ENCODE results near the gene RAET1E. TPM values are rescaled to one million over a fixed set of nuclear protein-coding genes. Genes with fewer than 3 reads are reported as not detected.
"Not testable (repeated sequence)": the region's sequence is repeated elsewhere in the genome, so short reads cannot be mapped to it uniquely, and the experiment has no call there.

The RAET1E gene
- total RNA-seq, 1 donor from 2014 or later = 27.5 TPM

- intact Hi-C loops (cut with DNase I) = no loop called here
- H3K27me3 ChIP-seq = peaks cover 3% of the 10 kb centered on the region
- TF ChIP-seq CTCF (IDR thresholded peaks at IDR 0.05) (no peak), POLR2A (IDR thresholded peaks at IDR 0.05) (no peak), POLR2AphosphoS5 (IDR thresholded peaks at IDR 0.05; ENCODE audit: insufficient read depth in 1 of 2, low read depth in 1 of 2) (no peak)
- no peak overlapping the region for H3K4me3 ChIP-seq
- DNase-seq (ENCODE audit: extremely low spot score in 2 of 2) = peak; percentile 9 to 29
- H3K9me3 ChIP-seq = no peaks in the 10 kb centered on the region
- no peak overlapping the region for H3K27ac ChIP-seq
- peaks cover under 1% of the 10 kb centered on the region for H3K4me1 ChIP-seq
- no peaks in the 10 kb centered on the region for H3K36me3 ChIP-seq
Measured at GRCh38 chr6:149933036-149933435, 35.1 kb upstream of the RAET1E start.

GRCh38 chr6:149931501-149931900, 33.6 kb upstream of the RAET1E start:
- H3K36me3 ChIP-seq = no peaks in the 10 kb centered on the region
- no peak overlapping the region for H3K27ac ChIP-seq
- intact Hi-C loops (cut with DNase I) = no loop called here
- DNase-seq (ENCODE audit: extremely low spot score in 2 of 2) = no peak
- H3K4me1 ChIP-seq = no peaks in the 10 kb centered on the region
- H3K27me3 ChIP-seq = peaks cover 3% of the 10 kb centered on the region
- H3K9me3 ChIP-seq = no peaks in the 10 kb centered on the region
- TF ChIP-seq POLR2AphosphoS5 (IDR thresholded peaks at IDR 0.05; ENCODE audit: insufficient read depth in 1 of 2, low read depth in 1 of 2) = no peak
- TF ChIP-seq POLR2A (IDR thresholded peaks at IDR 0.05) = no peak
- no peak for TF ChIP-seq CTCF (IDR thresholded peaks at IDR 0.05)
- no peak overlapping the region for H3K4me3 ChIP-seq

GRCh38 chr6:149929422-149929821, 31.5 kb upstream of the RAET1E start:
- no peak for DNase-seq (ENCODE audit: extremely low spot score in 2 of 2)
- Histone ChIP-seq H3K27me3 (no peaks in the 10 kb centered on the region), H3K4me3 (no peak overlapping the region)

GRCh38 chr6:149927025-149927424, 29.1 kb upstream of the RAET1E start:
- peak in 1 of 2 donors; percentile 58 for DNase-seq (ENCODE audit: extremely low spot score in 2 of 2)
- intact Hi-C loops (cut with DNase I) = loop anchor here (5.0 kb wide), 1 partner anchor 90 kb away; no protein-coding TSS in a partner anchor
- not testable (repeated sequence) for H3K4me3 ChIP-seq, H3K27me3 ChIP-seq, H3K36me3 ChIP-seq, H3K27ac ChIP-seq, H3K9me3 ChIP-seq
- peaks cover 23% of the 10 kb centered on the region for H3K4me1 ChIP-seq

More at GRCh38 chr6:149929422-149929821, 31.5 kb upstream of the RAET1E start:
- Histone ChIP-seq H3K4me1 (peaks cover 12% of the 10 kb centered on the region), H3K9me3 (no peaks in the 10 kb centered on the region), H3K27ac (no peak overlapping the region), H3K36me3 (no peaks in the 10 kb centered on the region)
- no peak for TF ChIP-seq POLR2AphosphoS5 (IDR thresholded peaks at IDR 0.05; ENCODE audit: insufficient read depth in 1 of 2, low read depth in 1 of 2)
- no peak for TF ChIP-seq POLR2A (IDR thresholded peaks at IDR 0.05)
- TF ChIP-seq CTCF (IDR thresholded peaks at IDR 0.05) = no peak
- intact Hi-C loops (cut with DNase I) = loop anchor here (5.0 kb wide), 1 partner anchor 92 kb away; no protein-coding TSS in a partner anchor

- TF ChIP-seq CTCF (IDR thresholded peaks at IDR 0.05) (peak; percentile 97 to 98 (median 97)), POLR2A (IDR thresholded peaks at IDR 0.05) (no peak), POLR2AphosphoS5 (IDR thresholded peaks at IDR 0.05; ENCODE audit: insufficient read depth in 1 of 2, low read depth in 1 of 2) (peak in 1 of 2 donors; percentile 9)
- H3K27me3 ChIP-seq = no peaks in the 10 kb centered on the region
- peak; percentile 94 to 95 for DNase-seq (ENCODE audit: extremely low spot score in 2 of 2)
- intact Hi-C loops (cut with DNase I) = loop anchor here (5.0 kb wide), 1 partner anchor 89 kb away; no protein-coding TSS in a partner anchor
- H3K27ac ChIP-seq = peak overlapping the region; percentile 67
- H3K9me3 ChIP-seq = no peaks in the 10 kb centered on the region
- H3K36me3 ChIP-seq = no peaks in the 10 kb centered on the region
- H3K4me3 ChIP-seq = peak overlapping the region; percentile 50 to 51
- H3K4me1 ChIP-seq = peaks cover 23% of the 10 kb centered on the region
Measured at GRCh38 chr6:149925974-149926777, 28.3 kb upstream of the RAET1E start.
